Right atrium auricular region (tissue), 2 donors: ENCODE results near the gene TTC19. TPM values are rescaled to one million over a fixed set of nuclear protein-coding genes. Genes with fewer than 3 reads are reported as not detected.

ENCODE experiments used
- DNase-seq: peaks from one replicate; pipeline ENCODE4 v3.0.0-alpha.2; 2019; ENCODE audit warnings: low spot score
- H3K27ac ChIP-seq, 2 donors: fragments of 200-600 bp; sonication (generic); 1 replicate in 1 of 2; 2 replicates in 1 of 2; pipeline ENCODE4 v1.5.1; 2016 to 2019
- H3K27me3 ChIP-seq, 2 donors: fragments of 200-600 bp; sonication (generic); one replicate each; pipeline versions ENCODE4 v1.5.1 to v1.6.0; 2017 to 2019
- H3K36me3 ChIP-seq: fragments of 200-600 bp; sonication (generic); one replicate; pipeline ENCODE4 v1.5.1; 2016
- H3K4me1 ChIP-seq, 2 donors: fragments of 200-600 bp; sonication (generic); one replicate each; pipeline versions ENCODE4 v1.5.1 to v1.6.0; 2017 to 2019
- H3K4me3 ChIP-seq, 2 donors: fragments of 200-600 bp; sonication (generic); 1 replicate in 1 of 2; 2 replicates in 1 of 2; pipeline ENCODE4 v1.5.1; 2017 to 2019; ENCODE audit warnings: mild to moderate bottlenecking in 1 of 2, moderate library complexity in 1 of 2
- H3K9me3 ChIP-seq, 2 donors: fragments of 200-600 bp; sonication (generic); one replicate each; pipeline ENCODE4 v1.5.1; 2019
- total RNA-seq, 2 donors: library from RNA; depleted of rRNA; stranded (reverse); fragments of >200 nt; gene quantifications; one replicate each; pipeline ENCODE4 v1.1.0, GENCODE V29; 2016
- TF ChIP-seq, protein P1 (sequence below), 2 donors: fragments of 200-600 bp; sonication (generic); IDR thresholded peaks; one replicate each; pipeline ENCODE4 v1.5.1; 2019; ENCODE audit warnings: antibody characterized with exemption in 2 of 2

TTC19 gene
- total RNA-seq, 2 donors from 2014 or later: 39.1 to 47.1 TPM

DNA sequence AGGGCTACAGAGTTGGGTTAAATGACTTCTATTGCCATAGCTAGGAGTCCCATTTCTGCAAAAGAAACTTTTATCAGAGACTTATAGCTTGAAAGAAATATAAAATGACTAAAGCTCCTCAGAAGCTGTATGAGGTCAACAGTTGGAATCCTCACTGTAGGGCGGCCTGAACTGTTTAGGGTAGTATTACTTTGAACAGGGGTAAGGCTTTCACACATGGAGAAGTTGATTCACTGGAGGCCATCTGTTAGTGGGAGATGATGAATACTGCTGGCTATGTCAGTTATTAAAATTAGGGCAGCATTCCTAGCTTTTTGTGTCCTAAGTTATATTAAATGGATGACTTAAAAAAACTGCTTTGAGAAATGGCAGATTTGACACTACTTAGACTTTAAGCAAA lies 6.0 kb downstream of the TTC19 start:
- Histone ChIP-seq H3K4me3 (no peak overlapping the region), H3K4me1 (peaks cover 0 to 17% of the 10 kb centered on the region in 2 donors), H3K36me3 (peaks cover 76% of the 10 kb centered on the region), H3K9me3 (no peaks in the 10 kb centered on the region), H3K27me3 (no peaks in the 10 kb centered on the region), H3K27ac (no peak overlapping the region)
- no peak for DNase-seq
- TF ChIP-seq, protein P1, sequence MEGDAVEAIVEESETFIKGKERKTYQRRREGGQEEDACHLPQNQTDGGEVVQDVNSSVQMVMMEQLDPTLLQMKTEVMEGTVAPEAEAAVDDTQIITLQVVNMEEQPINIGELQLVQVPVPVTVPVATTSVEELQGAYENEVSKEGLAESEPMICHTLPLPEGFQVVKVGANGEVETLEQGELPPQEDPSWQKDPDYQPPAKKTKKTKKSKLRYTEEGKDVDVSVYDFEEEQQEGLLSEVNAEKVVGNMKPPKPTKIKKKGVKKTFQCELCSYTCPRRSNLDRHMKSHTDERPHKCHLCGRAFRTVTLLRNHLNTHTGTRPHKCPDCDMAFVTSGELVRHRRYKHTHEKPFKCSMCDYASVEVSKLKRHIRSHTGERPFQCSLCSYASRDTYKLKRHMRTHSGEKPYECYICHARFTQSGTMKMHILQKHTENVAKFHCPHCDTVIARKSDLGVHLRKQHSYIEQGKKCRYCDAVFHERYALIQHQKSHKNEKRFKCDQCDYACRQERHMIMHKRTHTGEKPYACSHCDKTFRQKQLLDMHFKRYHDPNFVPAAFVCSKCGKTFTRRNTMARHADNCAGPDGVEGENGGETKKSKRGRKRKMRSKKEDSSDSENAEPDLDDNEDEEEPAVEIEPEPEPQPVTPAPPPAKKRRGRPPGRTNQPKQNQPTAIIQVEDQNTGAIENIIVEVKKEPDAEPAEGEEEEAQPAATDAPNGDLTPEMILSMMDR (IDR thresholded peaks at IDR 0.05): no peak

DNA sequence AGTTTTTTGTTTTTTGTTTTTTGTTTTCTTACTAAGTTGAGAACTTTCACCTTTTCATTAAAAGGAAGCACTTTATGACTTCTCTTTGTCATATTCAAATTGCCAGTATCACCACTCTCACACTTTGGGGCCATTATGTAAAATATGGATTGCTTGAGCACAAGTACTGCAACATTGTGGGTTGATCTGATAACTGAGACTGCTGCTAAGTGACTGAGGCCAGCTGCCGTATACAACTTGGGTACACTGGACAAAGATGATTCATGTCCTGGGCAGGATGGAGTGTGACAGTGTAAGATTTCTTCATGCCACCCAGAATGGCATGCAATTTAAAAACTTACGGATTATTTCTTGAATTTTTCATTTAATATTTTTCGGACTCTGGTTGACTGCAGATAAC lies 7.8 kb downstream of the TTC19 start:
- Histone ChIP-seq H3K27ac (no peak overlapping the region), H3K4me3 (no peak overlapping the region), H3K27me3 (no peaks in the 10 kb centered on the region), H3K9me3 (no peaks in the 10 kb centered on the region), H3K36me3 (peaks cover 79% of the 10 kb centered on the region), H3K4me1 (peaks cover 0 to 8% of the 10 kb centered on the region in 2 donors)
- no peak for DNase-seq
- TF ChIP-seq, protein P1 (IDR thresholded peaks at IDR 0.05): no peak

DNA sequence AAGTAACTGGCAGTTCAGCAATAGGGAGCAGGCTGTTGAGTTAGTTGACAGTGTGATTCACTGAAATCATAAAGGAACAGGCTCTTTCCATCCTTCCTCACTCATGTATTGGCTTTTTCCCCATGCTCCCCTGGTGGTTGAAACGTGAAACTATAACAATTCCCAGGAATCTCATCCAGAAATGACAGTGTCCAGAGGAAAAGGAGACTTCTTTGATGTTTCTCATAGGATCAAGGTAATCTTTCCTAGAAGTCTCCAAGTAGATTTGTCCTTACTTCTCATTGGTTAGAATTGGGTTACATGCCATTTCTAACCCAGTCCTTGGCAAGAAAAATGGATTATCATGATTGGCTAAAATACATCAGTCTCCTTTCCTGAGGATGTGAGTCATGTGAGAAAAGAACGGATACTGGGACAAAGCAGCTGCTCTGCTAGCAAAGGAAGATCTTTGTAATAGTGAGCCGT lies 14.4 kb downstream of the TTC19 start:
- Histone ChIP-seq H3K4me1 (peaks cover 0 to 15% of the 10 kb centered on the region in 2 donors), H3K9me3 (no peaks in the 10 kb centered on the region), H3K27ac (peak overlapping the region; percentile 20 to 36), H3K36me3 (peaks cover 30% of the 10 kb centered on the region), H3K27me3 (no peaks in the 10 kb centered on the region), H3K4me3 (no peak overlapping the region)
- DNase-seq: no peak
- TF ChIP-seq, protein P1 (IDR thresholded peaks at IDR 0.05): peak in 1 of 2 donors; percentile 58

DNA sequence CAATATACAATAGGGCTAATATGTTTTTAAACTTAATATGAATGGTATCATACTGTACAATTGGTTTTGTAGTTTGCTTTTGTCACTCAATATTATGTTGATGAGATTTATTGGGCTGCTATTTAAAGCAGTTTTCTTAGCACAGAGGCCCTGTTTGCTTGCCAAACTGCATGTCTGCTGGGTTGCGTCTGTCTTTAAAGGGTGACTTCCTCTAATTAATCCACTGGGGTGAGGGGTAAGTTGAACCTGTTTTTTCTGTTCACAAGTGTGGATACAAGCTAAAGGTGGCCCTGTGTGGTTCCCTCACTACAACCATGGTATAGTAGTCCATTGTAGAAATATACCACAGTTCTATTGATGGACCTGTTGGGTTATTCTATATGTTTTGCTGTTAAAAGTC lies 19.7 kb downstream of the TTC19 start:
- peaks cover 24% of the 10 kb centered on the region for H3K36me3 ChIP-seq
- no peak for DNase-seq
- no peak overlapping the region for H3K27ac ChIP-seq
- H3K4me1 ChIP-seq: peaks cover 0 to 6% of the 10 kb centered on the region in 2 donors
- TF ChIP-seq, protein P1 (IDR thresholded peaks at IDR 0.05): no peak
- no peaks in the 10 kb centered on the region for H3K9me3 ChIP-seq
- no peak overlapping the region for H3K4me3 ChIP-seq
- H3K27me3 ChIP-seq: no peaks in the 10 kb centered on the region

DNA sequence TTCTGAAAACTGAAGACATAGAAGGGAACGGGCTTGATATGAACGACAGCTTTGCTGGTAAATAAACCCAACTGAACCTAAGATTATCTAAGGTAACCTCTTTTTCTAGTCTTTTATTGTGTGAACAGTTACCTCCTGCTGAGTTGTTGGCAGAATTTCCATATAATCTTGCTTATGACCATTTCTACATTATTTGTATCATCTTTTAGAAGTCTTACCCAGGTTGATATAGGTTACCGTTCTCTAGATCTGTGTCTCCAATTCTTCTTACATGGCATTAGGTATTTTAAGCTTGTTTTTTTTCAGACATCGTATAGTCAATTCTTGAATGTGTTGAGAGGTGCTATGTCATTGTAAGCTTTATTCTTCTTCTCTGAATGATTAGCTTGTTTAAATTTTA lies 24.3 kb downstream of the TTC19 start:
- no peaks in the 10 kb centered on the region for H3K9me3 ChIP-seq

More for the DNA sequence above, 24.3 kb downstream of the TTC19 start:
- TF ChIP-seq, protein P1 (IDR thresholded peaks at IDR 0.05): no peak
- no peak overlapping the region for H3K27ac ChIP-seq
- peaks cover 52% of the 10 kb centered on the region for H3K36me3 ChIP-seq
- peaks cover 0 to 11% of the 10 kb centered on the region in 2 donors for H3K4me1 ChIP-seq
- no peak overlapping the region for H3K4me3 ChIP-seq
- DNase-seq: no peak
- no peaks in the 10 kb centered on the region for H3K27me3 ChIP-seq
